ENCODE measurements around the gene IQGAP3.

The IQGAP3 gene

GRCh38 chr1:156511644-156512043, 60.7 kb downstream of the IQGAP3 start:
- no peak for DNase-seq (ENCODE audit: low read depth)

DNA sequence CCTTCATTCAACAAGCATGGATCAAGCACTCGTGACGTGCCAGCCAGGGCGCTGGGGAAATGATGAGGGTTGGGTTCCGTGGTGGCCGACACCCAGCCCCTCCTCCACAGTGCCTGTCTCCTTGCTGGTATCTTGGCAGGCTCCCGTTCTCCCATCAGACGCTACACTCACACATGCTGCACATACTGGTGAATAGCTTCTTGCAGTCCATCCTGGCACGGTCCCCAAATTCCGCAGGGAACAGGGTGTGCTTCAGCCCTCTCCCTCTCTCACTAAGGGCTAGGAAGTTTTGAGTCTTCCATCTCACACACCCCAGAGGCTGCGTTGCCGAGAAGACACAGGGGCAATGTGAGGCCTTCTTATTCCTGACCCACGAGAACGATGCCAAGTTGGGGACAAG, 61.7 kb downstream of the IQGAP3 start:
- DNase-seq (ENCODE audit: low read depth): no peak

GRCh38 chr1:156509424-156510034, 62.8 kb downstream of the IQGAP3 start:
- DNase-seq (ENCODE audit: low read depth): no peak

- no peak for DNase-seq (ENCODE audit: low read depth)
These were observed 63.5 kb downstream of the IQGAP3 start for GRCh38 chr1:156508955-156509234.

DNA sequence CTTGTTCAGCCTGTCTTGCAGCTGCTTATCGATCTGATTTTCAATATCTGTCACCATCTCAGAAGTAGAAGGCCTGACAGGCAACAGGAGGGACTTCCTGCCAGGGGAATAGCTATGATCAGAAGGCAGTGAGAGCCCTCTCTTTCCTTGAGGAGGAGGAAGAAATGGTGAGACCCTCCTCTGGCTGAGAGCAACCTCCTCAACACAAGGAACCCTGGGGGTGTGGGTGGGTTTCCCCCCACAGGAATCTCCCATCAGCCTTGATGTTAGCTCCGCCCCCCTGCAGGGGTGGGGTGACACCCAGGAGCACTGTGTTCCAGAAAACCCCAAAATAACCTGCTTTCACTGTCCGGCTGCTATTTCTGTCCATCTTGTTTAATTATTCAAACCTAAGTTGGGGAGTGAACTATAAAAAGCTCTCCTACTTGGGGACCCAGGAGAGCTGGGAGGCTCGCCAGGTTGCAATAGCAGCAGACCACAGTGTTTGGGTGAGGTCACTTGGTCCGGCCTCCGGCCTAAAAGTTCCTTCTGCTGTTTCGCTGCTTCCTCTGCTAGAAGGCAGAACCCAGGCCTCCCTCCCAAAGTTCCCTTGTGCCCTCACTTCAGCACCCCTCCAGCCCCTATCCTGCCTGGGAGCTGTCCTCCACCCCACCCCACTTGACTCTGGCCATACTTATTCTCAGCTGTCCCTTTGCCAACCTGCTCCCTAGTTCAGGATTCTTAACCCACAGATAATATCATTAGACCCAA, 64.0 kb downstream of the IQGAP3 start:
- no peak for DNase-seq (ENCODE audit: low read depth)

DNA sequence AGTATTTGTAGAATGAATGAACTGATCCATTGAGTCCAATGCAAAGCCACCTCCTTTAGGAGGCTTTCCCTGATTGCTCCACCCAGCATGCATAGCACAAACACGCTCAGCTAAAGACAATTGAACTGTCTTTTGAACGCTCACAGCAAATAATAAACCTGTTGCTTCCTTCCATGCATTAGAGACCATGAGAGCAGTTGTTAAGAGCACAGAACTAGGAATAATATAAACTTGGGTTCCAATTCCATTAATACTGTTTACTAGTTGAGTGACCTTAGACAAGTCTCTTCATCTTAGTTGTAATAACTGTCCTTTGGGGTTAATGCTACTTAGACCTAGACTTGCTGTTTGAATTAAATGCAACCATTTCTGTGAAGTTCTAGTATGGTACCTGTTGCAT, 65.9 kb downstream of the IQGAP3 start:
- DNase-seq (ENCODE audit: low read depth): no peak

DNA sequence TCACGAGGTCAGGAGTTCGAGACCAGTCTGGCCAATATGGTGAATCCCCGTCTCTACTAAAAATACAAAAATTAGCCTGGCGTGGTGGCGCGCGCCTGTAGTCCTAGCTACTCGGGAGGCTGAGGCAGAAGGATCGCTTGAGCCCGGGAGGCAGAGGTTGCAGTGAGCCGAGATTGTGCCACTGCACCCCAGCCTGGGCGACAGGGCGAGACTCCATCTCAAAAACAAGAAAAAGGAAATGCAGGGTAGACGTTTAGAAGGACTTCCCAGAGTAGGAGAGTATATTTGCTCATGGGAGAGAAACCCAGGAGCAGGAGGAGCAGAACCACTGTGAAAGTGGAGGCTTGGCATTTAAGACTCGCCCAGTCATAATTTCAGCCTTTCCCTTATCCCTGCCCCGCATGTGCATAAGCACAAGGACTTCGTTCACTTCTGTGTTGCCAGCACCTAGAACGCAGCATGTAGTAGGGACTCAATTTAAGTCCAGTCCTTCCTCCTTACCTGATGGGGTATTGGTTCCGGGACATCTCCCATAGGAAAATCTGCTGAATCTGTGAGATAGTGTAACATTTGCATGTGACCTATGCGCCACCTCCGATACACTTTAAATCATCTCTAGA, 66.6 kb downstream of the IQGAP3 start:
- DNase-seq (ENCODE audit: low read depth): no peak

DNA sequence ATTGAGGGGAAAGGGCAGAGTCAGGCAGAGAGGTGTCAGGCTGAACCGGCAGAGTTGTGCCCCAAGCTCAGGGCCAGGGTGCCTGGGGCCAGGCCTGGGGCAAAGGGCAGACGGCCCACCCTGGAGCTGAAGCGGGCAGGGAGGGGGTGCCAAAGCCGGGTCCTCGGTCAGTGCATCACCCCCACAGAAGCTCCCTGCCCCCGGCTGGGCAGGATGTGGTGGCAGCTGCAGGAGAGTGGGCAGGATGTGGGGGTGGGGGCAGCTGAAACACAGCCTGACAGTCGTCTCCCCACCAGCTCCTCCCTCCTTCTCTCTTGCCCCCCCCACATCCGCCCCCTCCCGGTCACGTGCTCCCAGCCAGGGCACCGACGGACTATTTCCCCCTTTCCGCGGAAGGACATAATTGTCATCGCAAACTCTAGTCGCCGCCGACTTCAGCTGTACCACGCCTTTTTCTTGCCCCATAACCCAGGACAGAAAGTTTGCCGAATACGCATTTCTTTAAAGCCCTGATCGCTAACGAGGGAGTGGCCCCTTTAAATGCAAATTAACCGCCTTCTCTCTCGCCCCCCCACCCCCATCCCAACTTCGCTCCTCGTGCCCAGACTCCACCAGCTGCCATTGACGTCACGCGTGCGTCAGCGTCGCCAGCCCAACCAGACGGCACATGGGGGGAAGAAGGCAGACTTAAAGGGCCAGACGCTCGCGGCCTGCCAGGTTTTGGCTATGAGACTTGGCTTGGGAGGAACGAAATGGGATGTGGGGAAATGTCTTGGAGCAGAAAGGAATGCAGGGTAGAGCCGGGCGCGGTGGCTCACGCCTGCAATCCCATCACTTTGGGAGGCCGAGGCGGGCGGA, 67.3 kb downstream of the IQGAP3 start:
- DNase-seq (ENCODE audit: low read depth): peak; percentile 95

- DNase-seq (ENCODE audit: low read depth): no peak
These were observed 67.9 kb downstream of the IQGAP3 start for GRCh38 chr1:156504438-156504813.

GRCh38 chr1:156503698-156504437, 68.5 kb downstream of the IQGAP3 start:
- no peak for DNase-seq (ENCODE audit: low read depth)

DNA sequence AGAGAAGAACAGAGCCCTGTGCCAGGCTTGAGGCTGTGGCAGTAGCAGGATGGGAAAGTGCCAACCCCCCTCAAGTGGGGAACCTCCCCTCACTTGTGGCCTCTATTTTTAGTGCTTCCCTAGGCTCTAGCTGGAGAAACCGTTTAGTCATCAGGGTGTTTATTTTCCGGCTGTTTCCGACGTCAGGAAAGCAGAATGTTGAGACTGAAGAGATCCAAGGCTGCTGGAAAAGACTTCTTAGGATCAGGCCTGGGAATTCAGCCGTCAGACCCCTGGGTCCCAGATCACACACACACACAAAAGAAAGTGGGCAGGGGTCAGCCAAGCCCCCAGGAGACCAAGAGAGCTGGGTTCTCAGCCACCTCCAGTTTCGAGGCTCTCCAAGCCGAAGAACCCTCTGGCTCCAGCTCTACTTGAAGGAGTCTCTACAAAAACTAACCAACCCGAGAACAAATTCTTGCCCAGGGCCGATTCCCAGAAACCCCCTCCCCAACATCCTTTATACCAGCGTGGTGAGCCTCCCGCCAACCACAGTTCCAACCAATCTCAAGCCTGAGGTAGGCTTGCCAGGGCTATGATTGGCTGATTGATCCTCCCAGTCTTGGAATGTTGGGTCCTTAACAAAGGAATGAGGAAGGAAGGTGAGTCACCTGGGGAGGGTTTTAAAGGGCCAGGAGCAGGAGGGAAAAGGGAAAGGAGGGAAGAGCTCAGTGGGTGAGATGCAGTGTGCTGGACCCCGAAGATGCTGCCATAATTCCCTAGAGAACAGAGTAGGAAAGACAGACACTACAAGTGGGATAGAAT, 69.3 kb downstream of the IQGAP3 start:
- DNase-seq (ENCODE audit: low read depth): no peak

GRCh38 chr1:156502391-156502893, 69.9 kb downstream of the IQGAP3 start:
- DNase-seq (ENCODE audit: low read depth): no peak

DNA sequence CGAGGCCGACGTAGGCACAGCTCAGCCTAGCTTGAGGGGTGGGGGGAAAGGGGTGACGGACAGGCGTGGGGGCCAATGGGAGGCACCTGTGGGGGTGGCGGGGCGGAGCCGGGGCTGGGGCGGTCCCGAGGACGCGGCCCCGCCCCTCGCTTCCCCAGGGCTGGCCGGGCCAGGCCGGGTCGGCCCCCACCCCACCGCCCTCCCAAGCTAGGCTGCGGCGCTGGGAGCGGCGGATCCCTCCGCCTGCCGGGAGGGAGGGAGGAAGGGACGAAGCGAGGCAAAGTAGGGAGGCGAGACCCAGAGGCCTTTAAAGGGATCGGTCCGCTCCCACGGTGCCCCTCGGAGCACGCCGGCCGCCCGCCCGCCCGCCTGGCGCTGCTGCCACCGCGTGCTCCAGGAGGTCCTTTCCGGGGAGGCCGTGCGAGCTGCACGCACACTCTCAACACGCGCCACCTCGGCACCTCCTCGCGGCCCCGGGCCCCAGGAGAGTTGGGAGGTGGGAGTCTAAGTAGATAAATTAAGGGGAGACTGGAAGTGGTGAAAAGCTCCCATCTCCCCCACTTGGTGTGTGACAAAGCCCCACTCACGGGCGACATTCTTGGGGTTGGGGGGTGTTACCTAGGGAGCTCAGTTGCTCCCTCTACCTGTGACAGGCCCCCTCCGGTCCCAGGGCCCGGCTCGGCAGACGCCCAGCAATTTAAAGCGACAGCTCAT, 71.4 kb downstream of the IQGAP3 start:
- peak; percentile 92 for DNase-seq (ENCODE audit: low read depth)

DNA sequence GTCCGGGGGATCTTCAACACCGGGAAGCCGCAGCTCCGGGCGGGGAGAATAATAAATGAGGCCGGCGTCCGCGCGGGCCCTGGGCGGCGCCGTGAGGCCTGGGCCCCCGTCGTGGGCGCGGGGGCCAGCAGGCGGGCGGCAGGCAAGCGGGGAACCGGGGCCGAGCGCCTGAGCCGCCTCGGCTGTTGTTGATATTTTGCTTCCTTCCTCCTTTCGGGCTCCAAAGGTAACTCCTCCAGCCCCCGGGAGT, 71.9 kb downstream of the IQGAP3 start, which contains the start of gene MEF2D:
MEF2D (minus strand) TSS at position 233 of the 250 bp plus-strand sequence. CDS start 17,483 bp downstream, outside the sequence.
- no peak for DNase-seq (ENCODE audit: low read depth)

DNA sequence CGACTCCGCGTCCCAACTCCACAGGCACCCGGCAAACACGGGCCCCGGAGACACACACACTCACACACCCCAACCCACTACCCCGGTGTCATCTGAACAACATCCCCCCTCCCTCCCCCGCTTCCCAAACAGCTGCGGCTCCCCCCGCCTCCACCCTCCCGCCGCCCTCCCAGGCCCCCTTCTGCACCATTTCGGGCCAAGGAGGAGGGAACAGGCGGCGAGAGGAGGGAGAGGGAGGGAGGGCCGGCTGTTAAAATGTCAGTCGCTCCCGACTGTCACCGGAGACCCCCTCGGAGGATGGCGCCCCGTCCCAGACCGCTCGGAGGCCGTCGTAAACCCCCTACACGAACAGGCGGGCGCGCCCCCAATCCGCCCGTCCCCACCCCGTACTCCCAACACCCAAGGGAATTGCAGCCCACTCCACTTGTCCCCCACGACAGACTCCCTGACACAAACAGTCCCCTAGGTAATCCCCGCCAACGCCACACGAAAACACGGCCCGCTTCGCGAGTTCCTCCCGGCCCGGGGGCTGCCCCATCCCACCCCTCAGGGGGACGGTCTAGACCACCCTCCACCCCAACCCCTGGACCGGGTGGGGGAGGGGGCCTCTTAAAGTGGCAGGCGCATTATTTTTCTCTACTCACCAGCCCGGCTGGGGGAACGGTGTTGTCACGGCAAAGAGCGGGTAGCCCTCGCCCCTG, 72.4 kb downstream of the IQGAP3 start:
- no peak for DNase-seq (ENCODE audit: low read depth)

DNA sequence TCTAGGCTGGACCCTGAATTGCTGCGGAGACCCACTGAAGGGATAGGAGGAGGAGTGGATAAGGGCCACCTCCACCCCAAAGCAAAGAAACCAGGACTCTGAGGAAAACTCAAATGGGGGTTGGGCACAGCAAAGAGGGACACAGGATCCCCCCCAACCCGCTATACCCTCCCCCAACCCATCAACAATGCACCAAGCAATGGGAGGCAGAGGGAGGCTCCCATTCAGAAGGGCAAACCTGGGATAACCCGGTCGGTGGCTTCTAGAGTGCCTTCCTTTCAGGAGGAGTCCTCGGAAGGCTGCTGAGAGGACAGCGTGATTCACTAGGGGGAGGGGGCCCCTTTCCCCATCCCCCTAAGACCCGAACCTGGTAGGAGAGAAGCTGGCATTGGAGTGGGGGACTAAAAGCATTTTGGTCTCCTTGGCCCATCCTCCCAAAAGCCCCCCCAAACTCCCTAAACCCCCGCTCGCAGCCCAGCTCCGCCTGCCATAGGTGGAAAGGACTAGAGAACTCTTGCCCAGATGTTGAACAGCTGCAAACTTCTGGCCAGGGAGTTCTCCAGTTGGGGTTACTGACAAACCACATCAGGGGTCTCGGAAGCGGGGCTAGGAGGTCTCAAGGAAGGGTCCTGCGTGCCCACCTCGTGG, 73.0 kb downstream of the IQGAP3 start:
- DNase-seq (ENCODE audit: low read depth): no peak

DNA sequence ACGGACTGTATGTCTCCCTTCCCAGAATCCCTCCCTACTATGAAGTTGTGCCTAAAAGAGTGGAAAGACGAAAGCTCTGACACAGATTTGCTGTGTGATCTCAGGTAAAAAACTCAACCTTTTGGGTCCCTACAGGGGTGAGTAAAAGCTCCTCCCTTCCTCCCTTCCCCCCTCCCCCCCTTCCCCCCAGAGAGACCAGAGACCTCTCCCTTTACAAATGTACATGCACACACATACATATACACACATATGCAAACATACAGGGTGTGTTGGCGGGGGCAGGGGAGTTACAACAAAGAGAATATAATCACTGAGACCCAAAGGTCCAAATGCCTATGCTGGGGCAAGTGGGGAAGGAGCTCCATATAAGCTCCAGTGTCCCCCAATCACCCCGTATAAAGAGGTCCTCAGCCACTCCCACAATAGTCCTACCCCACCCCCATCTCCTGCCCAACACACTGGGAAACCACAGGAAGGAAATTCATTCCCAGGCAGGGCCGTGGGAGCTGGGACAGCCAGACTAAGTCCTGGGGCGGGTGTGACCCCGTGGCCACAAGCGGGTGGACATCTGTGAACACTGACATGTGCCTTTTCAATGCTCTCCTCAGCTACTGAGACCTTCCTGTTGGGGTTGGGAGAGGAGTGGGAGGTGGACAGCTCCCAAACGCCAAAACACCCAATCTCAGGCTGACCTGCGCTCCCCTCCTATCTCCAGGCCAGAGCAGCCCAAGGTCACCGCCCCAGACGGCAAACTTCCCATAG, 73.8 kb downstream of the IQGAP3 start:
- DNase-seq (ENCODE audit: low read depth): no peak

DNA sequence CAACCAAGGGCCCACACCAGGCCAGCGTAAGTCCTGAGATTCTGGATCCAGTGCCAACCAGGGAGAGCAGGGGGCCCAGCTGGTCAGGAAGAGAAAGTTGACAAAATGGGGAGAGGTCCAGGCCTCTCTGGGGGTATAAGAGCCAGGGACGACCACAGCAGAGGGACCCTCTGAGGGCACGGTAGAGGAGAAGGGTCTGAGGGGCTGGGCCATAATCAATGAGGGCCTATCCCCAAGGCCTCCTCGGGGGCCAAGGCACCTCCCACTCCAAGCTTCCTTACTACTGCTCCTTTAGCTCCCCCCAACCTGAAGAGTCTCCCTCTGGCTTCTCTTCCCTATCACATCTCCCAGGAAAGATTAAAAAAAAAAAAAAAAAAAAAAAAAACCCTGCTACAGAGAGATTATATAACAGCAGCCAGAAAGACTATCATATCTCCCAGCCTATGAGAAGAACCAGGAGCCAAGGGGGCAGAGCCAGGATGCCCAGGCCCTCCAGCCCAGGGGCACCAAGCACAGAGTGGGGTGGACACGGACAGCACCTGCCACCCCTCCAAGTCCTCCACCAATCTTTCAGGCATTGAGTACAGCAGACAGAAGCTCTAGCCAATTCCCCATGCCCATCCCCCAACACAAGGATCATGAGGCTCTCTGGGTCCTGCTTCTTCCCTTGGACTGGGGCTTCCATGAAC, 74.5 kb downstream of the IQGAP3 start:
- no peak for DNase-seq (ENCODE audit: low read depth)

Measured in activated T-cell treated with anti-CD3 and anti-CD28 coated beads for 48 hours (primary cell).